ENCODE results near the gene GFOD2.

DNA sequence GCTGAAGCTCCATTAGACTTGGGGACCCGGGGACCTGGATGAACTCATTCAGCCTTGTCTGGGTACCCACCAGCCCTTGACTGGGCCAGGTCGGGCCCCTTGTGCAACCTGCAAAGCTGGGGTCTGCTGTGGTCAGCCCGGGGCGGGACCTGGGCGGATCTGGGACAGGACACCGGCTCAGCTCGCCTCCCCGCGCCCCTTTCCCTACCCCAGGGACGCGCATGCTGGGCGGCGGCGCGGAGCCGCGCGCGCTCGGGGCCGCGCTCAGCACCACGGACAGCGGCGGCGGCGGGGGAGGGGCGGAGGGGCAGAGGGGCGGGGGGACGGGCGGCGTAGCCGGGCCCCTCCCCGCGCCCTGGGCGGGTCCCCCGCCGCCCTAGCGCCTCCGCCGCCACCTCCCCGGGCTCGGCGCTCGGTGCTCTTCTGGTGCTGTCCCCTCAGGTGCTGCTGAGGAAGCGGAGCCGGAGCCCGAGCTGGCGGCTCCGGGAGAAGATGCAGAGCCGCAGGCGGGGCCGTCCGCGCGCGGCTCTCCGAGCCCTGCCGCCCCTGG lies 66.5 kb downstream of the GFOD2 start:
- no peak for TF ChIP-seq POLR2A (IDR thresholded peaks at IDR 0.05)
- TF ChIP-seq POLR2AphosphoS5 (IDR thresholded peaks at IDR 0.05): no peak

All from transverse colon (tissue), 3 donors.